Activated T-helper 9 cell treated with anti-CD3 and anti-CD28 coated beads, Interleukin-2, amount 50 U/mL, for 16 hours (primary cell): Measurements from ENCODE around the gene DNAJB6.

Experiments
- DNase-seq: peaks from one replicate; pipeline ENCODE4 v3.0.0-alpha.2; 2020; ENCODE audit warnings: low read depth

Gene DNAJB6

GRCh38 chr7:157336383-157337315, at the start of gene DNAJB6:
DNAJB6 (plus strand) TSS chr7:157337004; CDS start chr7:157358573, 21,569 bp downstream.
- peak; percentile 93 for DNase-seq

- no peak for DNase-seq
These were observed 45.3 kb upstream of the DNAJB6 start for GRCh38 chr7:157291404-157292080.

GRCh38 chr7:157292258-157292657, 44.5 kb upstream of the DNAJB6 start:
- DNase-seq = no peak

- no peak for DNase-seq
These were observed 43.9 kb upstream of the DNAJB6 start for GRCh38 chr7:157292770-157293412.

- no peak for DNase-seq
These were observed 43.4 kb upstream of the DNAJB6 start for GRCh38 chr7:157293413-157293788.

- DNase-seq = no peak
These were observed 42.0 kb upstream of the DNAJB6 start for GRCh38 chr7:157294773-157295172.

GRCh38 chr7:157295338-157295737, 41.5 kb upstream of the DNAJB6 start:
- no peak for DNase-seq

GRCh38 chr7:157297185-157297584, 39.6 kb upstream of the DNAJB6 start:
- DNase-seq = no peak

- no peak for DNase-seq
These were observed 37.5 kb upstream of the DNAJB6 start for GRCh38 chr7:157299317-157299612.

- peak; percentile 9 for DNase-seq
These were observed 37.0 kb upstream of the DNAJB6 start for GRCh38 chr7:157299613-157300368.

GRCh38 chr7:157300369-157300825, 36.4 kb upstream of the DNAJB6 start:
- DNase-seq = no peak

- DNase-seq = no peak
These were observed 35.1 kb upstream of the DNAJB6 start for GRCh38 chr7:157301610-157302120.

- no peak for DNase-seq
These were observed 29.7 kb upstream of the DNAJB6 start for GRCh38 chr7:157306846-157307838.

GRCh38 chr7:157309988-157310668, 26.7 kb upstream of the DNAJB6 start:
- no peak for DNase-seq

GRCh38 chr7:157310676-157311185, 26.1 kb upstream of the DNAJB6 start:
- no peak for DNase-seq

- DNase-seq = no peak
These were observed 23.9 kb upstream of the DNAJB6 start for GRCh38 chr7:157312941-157313340.

GRCh38 chr7:157313645-157314044, 23.2 kb upstream of the DNAJB6 start:
- DNase-seq = no peak

GRCh38 chr7:157318015-157318706, 18.6 kb upstream of the DNAJB6 start:
- DNase-seq = no peak

- DNase-seq = no peak
These were observed 16.2 kb upstream of the DNAJB6 start for GRCh38 chr7:157320608-157320980.
